ENCODE data around the gene CEACAM18. TPM values are rescaled to one million over a fixed set of nuclear protein-coding genes. Genes with fewer than 3 reads are reported as not detected.

Gene CEACAM18
- total RNA-seq = not detected in 2 replicates

GRCh38 chr19:51478381-51479234 lies at the start of gene CEACAM18:
TSS of gene CEACAM18 (plus strand) at chr19:51478539.

GRCh38 chr19:51458051-51458645 lies 20.2 kb upstream of the CEACAM18 start, which contains the start of gene SIGLEC8:
TSS of gene SIGLEC8 (minus strand) at chr19:51458454. CDS start at chr19:51458387, 67 bp downstream.

GRCh38 chr19:51501594-51502263 lies 23.4 kb downstream of the CEACAM18 start, which contains the start of gene SIGLEC12:
TSS of gene SIGLEC12 (minus strand) at chr19:51501800. CDS start at chr19:51501733, 67 bp downstream.

GRCh38 chr19:51531349-51532315 lies 53.3 kb downstream of the CEACAM18 start, which contains the start of gene SIGLEC6:
TSS of gene SIGLEC6 (minus strand) at chr19:51531670. CDS start at chr19:51531648, 22 bp downstream.

Other genes with a start within 250 kb of the CEACAM18 start
- gene SIGLECL1, start 227.5 kb upstream of the CEACAM18 start, total RNA-seq = not detected in 2 replicates
- gene IGLON5, start 166.9 kb upstream of the CEACAM18 start, total RNA-seq = not detected in 2 replicates
- 0.44 and 1.2 TPM in 2 replicates for gene VSIG10L, start 136.4 kb upstream of the CEACAM18 start, total RNA-seq
- gene ETFB, start 112.2 kb upstream of the CEACAM18 start, total RNA-seq = 153 and 193 TPM in 2 replicates
- not detected in 2 replicates for gene CLDND2, start 109.5 kb upstream of the CEACAM18 start, total RNA-seq
- gene NKG7, start 105.9 kb upstream of the CEACAM18 start, total RNA-seq = not detected in 2 replicates
- gene LIM2, start 90.6 kb upstream of the CEACAM18 start, total RNA-seq = not detected in 2 replicates
- not detected in 2 replicates for gene C19orf84, start 87.9 kb upstream of the CEACAM18 start, total RNA-seq
- gene SIGLEC10, start 60.9 kb upstream of the CEACAM18 start, total RNA-seq = not detected in 2 replicates
- not detected in 2 replicates for gene SIGLEC8, start 20.1 kb upstream of the CEACAM18 start, total RNA-seq
- not detected in 2 replicates for gene SIGLEC12, start 23.3 kb downstream of the CEACAM18 start, total RNA-seq
- not detected in 2 replicates for gene SIGLEC6, start 53.1 kb downstream of the CEACAM18 start, total RNA-seq
- 4.8 and 8.7 TPM in 2 replicates for gene ZNF175, start 92.7 kb downstream of the CEACAM18 start, total RNA-seq
- gene SIGLEC5, start 151.9 kb downstream of the CEACAM18 start, total RNA-seq = not detected in 2 replicates
- gene SIGLEC14, start 168.3 kb downstream of the CEACAM18 start, total RNA-seq = not detected in 2 replicates
- 4.2 and 6.3 TPM in 2 replicates for gene SPACA6, start 214.8 kb downstream of the CEACAM18 start, total RNA-seq
- gene HAS1, start 245.5 kb downstream of the CEACAM18 start, total RNA-seq = not detected in 2 replicates